ENCODE results near the gene HNF1B.

The HNF1B gene

DNA sequence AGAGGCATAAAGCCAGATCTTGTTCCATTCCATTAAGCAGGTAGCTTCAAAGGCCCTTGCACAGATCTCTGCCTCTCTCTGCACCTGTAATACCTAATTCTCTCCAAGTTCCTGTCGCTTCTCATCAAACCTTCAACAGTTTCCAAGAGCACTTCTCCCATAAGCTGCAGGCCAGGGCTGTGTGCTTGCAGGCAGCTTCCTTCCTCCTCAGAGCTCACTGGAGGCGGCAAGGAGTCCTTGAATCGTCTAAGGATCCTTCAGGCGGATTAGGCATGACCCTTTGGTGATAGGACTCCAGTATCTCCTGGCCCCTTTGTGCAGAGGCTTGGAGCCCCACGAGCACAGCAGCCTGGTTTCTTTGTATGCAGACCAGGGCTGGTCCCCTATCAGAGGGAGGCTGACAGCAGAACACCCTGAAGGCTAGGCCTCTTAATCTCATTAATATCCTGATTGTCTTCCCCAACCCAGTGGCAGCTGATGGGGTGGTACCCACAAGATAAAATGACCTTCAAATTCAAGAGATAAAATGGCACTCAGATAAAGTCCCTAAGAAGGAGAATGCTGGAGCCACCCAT, 19.8 kb downstream of the HNF1B start:
- no peaks in the 10 kb centered on the region for H3K9me3 ChIP-seq
- H4K20me1 ChIP-seq, result no peaks in the 10 kb centered on the region
- H3K4me1 ChIP-seq, result no peaks in the 10 kb centered on the region
- no peaks in the 10 kb centered on the region for H3K27me3 ChIP-seq
- no peak overlapping the region for H3K27ac ChIP-seq
- H3K4me2 ChIP-seq, result no peak overlapping the region
- no peaks in the 10 kb centered on the region for H3K36me3 ChIP-seq
- TF ChIP-seq Cebpa-rat (IDR thresholded peaks at IDR 0.05), result no peak
- no peak overlapping the region for H3K9ac ChIP-seq
- no peak overlapping the region for H3K4me3 ChIP-seq

DNA sequence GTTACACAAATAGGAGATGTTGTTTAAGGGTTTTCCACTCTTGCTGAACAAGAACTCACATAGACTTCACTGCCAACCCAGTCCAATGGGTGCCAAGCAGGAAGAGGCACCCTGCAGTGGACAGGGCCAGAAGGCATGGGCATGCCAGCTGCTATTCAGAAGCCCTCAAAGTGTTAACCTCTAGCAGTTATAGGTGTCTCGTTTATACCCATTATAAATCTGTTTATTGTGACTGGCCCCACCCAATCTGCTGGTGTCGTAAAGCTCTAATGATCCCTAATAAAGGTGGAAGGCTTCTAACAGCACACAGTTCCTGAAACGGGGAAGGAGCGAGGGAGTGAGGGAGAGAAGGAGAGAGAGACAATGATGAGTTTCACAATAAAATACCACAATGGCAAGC, 23.9 kb downstream of the HNF1B start:
- no peaks in the 10 kb centered on the region for H3K4me1 ChIP-seq
- no peaks in the 10 kb centered on the region for H3K36me3 ChIP-seq
- no peak overlapping the region for H3K4me3 ChIP-seq
- TF ChIP-seq Cebpa-rat (IDR thresholded peaks at IDR 0.05), result no peak
- no peak overlapping the region for H3K27ac ChIP-seq
- H4K20me1 ChIP-seq, result no peaks in the 10 kb centered on the region
- no peak overlapping the region for H3K9ac ChIP-seq
- H3K27me3 ChIP-seq, result no peaks in the 10 kb centered on the region
- H3K9me3 ChIP-seq, result no peaks in the 10 kb centered on the region
- no peak overlapping the region for H3K4me2 ChIP-seq

DNA sequence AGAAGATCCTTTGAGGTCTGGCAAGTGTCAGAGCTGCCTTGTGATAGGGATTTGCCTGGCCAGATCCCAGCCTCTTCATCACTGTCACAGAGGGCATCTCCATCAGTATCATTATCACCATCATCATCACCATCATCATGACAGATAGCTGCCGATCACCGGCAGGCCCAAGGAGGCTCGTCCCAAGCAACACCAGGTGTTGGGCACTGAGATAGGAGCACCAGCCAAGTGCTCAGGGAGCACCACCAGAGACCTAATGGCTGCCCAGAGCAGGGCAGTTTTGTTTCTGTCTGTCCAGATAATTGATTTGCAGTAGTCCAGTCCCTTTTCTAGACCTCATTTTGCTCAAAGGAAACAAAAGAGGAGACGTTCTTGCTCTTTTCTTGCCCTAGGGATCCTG, 25.0 kb downstream of the HNF1B start:
- Histone ChIP-seq H3K36me3 (no peaks in the 10 kb centered on the region), H3K27ac (no peak overlapping the region)
- TF ChIP-seq Cebpa-rat (IDR thresholded peaks at IDR 0.05), result no peak

DNA sequence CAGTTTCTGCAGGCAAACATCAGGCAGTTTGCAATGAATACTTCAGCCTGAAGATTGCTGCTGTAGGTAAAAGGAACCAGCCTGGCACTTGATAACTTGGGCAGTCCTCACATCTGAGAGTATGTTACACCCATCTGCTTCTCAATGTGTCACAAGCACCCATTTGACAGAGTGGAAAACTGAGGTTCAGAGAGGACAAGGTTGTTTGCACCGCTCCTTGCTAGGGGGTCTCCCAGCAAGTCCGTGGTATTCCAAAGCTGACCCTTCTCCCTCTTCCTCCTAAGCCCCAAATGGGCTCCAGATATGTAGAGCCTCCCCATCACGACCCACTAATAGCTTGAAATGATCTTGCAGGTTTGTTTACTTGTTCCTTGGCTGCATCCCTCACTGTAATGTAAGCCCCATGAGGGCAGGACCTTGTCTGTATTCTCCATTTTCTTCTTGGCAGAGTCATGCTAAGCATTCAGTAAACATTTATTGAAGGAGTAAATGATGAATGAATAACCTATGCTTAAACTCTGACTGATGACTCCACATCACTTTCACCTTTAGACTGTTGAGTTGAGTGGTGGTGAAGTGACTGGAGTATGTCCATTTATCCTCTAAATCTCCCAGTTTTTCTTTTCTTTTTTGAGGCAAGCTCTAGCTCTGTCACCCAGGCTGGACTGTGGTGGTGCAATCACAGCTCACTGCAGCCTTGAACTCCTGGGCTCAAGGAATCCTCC, 26.4 kb downstream of the HNF1B start:
- H3K4me3 ChIP-seq, result no peak overlapping the region
- no peak overlapping the region for H3K27ac ChIP-seq
- H3K9ac ChIP-seq, result no peak overlapping the region
- no peak overlapping the region for H3K4me2 ChIP-seq
- no peaks in the 10 kb centered on the region for H3K36me3 ChIP-seq
- no peaks in the 10 kb centered on the region for H4K20me1 ChIP-seq
- TF ChIP-seq Cebpa-rat (IDR thresholded peaks at IDR 0.05), result no peak
- H3K27me3 ChIP-seq, result no peaks in the 10 kb centered on the region
- peaks cover 2% of the 10 kb centered on the region for H3K4me1 ChIP-seq
- H3K9me3 ChIP-seq, result no peaks in the 10 kb centered on the region

More for the DNA sequence above, 25.0 kb downstream of the HNF1B start:
- H3K27me3 ChIP-seq, result no peaks in the 10 kb centered on the region
- no peak overlapping the region for H3K4me3 ChIP-seq
- H4K20me1 ChIP-seq, result no peaks in the 10 kb centered on the region
- no peaks in the 10 kb centered on the region for H3K4me1 ChIP-seq
- no peak overlapping the region for H3K9ac ChIP-seq
- H3K9me3 ChIP-seq, result no peaks in the 10 kb centered on the region
- no peak overlapping the region for H3K4me2 ChIP-seq

DNA sequence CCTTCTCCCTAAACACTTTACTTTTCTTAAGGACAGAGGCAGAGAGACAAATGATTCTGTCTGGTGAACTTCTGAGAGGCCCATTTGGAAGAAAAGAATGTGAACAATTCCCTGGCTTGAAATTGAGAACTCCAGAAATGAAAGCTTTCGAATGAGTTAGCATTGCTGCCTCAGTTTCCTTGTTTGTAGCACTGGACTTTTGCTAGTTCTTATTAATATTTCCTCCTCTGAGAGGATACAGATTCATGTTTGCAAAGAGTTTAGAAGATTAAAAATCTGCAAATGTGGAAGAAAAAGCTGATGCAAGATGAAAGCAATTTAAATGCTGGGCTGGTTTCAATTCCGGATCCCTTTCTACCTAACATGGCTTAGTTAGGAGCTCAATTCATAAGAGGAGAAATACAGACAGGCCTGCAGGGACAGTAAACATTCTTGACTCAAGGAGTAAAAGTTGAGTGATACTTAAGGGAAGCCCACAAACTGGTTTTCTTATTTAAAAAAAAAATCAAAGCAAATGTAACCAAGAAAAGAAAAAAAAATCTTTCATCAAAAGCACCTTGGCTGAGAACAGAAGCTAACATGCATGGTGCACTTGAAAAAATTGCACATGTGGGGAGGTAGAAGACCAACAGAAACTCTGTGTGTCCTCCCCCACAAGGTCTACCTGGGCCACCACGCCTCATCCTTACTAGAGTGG, 27.1 kb downstream of the HNF1B start:
- Histone ChIP-seq H4K20me1 (no peaks in the 10 kb centered on the region), H3K9me3 (no peaks in the 10 kb centered on the region), H3K27ac (no peak overlapping the region), H3K27me3 (no peaks in the 10 kb centered on the region), H3K36me3 (no peaks in the 10 kb centered on the region), H3K4me1 (peaks cover 10% of the 10 kb centered on the region), H3K4me2 (no peak overlapping the region), H3K4me3 (no peak overlapping the region), H3K9ac (no peak overlapping the region)
- TF ChIP-seq Cebpa-rat (IDR thresholded peaks at IDR 0.05), result no peak

DNA sequence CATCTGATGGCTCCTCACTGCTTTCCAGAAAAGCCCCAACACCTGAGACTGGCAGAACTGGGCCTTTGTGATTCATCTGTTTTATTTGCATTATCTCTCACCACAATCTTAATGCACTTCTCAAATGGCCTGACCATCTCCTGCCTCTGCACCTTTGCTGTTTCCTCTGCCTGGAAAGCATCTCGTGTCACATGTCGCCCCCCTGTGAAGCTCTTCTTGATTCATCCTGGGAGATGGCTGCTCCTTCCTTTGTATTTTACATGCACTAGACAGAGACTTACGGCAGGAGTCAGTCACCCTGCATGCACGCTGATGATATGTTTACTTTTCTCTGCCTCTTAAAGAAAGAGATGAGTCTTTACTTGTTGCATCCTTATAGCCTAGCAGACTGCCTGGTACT, 30.0 kb downstream of the HNF1B start:
- no peak for TF ChIP-seq Cebpa-rat (IDR thresholded peaks at IDR 0.05)
- H3K4me2 ChIP-seq, result no peak overlapping the region
- no peaks in the 10 kb centered on the region for H3K9me3 ChIP-seq
- no peaks in the 10 kb centered on the region for H3K36me3 ChIP-seq
- no peaks in the 10 kb centered on the region for H4K20me1 ChIP-seq
- no peak overlapping the region for H3K4me3 ChIP-seq
- H3K27ac ChIP-seq, result no peak overlapping the region
- H3K9ac ChIP-seq, result no peak overlapping the region
- peaks cover 15% of the 10 kb centered on the region for H3K4me1 ChIP-seq
- no peaks in the 10 kb centered on the region for H3K27me3 ChIP-seq

DNA sequence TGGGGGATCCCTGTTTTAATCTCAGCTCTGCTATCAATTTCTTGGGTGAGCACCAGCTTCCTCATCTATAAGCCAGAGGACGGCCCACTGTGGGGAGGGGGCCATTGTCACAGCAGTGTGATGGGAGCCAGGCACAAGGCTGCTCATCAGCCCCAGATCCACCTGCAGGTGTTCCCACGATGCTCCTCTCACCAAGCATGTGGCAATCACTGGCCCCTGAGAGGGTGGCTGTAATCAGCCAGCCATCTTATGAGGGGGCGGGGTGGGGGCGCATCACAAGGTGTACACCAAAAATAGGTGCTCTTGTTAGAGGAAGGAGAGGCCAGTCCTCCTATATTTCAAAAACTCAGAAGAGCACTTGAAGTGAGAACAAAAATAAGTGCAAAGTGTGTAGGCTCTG, 31.2 kb downstream of the HNF1B start:
- Histone ChIP-seq H3K4me3 (no peak overlapping the region), H3K9ac (no peak overlapping the region), H3K36me3 (no peaks in the 10 kb centered on the region), H3K9me3 (no peaks in the 10 kb centered on the region), H4K20me1 (no peaks in the 10 kb centered on the region), H3K27me3 (no peaks in the 10 kb centered on the region), H3K4me2 (peak overlapping the region; percentile 24; the same call in 1 of the 2 replicates), H3K4me1 (peaks cover 19% of the 10 kb centered on the region), H3K27ac (no peak overlapping the region)
- no peak for TF ChIP-seq Cebpa-rat (IDR thresholded peaks at IDR 0.05)

DNA sequence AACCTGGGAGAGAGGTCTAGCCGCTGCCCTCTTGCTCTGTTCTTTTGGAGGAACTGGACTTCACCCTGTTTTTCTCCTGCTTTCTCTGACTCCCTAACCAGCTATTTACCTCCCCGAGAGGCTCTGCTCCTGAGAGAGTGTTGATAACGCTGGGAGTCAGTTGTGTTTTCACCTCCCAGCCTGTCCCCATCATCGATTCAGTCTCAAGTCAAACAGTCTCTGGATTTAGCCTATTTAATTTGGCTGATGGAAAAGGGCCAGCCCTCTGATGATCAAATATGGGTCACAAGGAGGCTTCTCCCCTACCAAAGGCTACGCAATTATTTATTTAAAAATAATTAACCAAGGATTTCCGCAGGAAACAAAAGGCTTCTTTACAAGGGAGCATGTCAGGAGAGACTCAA, 31.8 kb downstream of the HNF1B start:
- H3K27ac ChIP-seq, result no peak overlapping the region
- H3K4me3 ChIP-seq, result no peak overlapping the region
- H3K9me3 ChIP-seq, result no peaks in the 10 kb centered on the region
- TF ChIP-seq Cebpa-rat (IDR thresholded peaks at IDR 0.05), result no peak
- H3K9ac ChIP-seq, result no peak overlapping the region
- peak overlapping the region; percentile 24 for H3K4me2 ChIP-seq
- no peaks in the 10 kb centered on the region for H3K36me3 ChIP-seq
- no peaks in the 10 kb centered on the region for H3K27me3 ChIP-seq
- no peaks in the 10 kb centered on the region for H4K20me1 ChIP-seq
- H3K4me1 ChIP-seq, result peaks cover 21% of the 10 kb centered on the region

DNA sequence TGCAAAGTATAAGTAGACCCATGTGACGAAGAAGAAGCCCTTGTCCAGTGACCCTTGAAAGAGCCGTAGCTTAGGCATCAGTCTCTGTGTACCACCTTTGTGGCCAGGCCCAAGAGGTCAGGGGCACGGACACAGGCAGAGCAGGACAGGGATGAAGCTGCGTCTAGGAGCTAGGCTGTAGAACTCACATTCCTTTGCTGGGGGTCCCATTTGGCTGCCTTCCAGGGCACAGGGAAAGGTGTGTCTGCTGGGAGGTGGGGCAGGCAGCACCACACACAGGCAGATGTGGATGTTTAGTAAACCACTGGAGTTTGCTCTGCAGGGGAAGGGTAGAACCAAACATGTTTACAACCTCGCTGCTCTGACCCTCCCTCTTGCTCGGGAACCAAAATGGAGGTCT, 33.7 kb downstream of the HNF1B start:
- H3K36me3 ChIP-seq, result no peaks in the 10 kb centered on the region
- no peak overlapping the region for H3K27ac ChIP-seq
- H3K27me3 ChIP-seq, result no peaks in the 10 kb centered on the region
- no peaks in the 10 kb centered on the region for H3K9me3 ChIP-seq
- H4K20me1 ChIP-seq, result no peaks in the 10 kb centered on the region
- no peak overlapping the region for H3K4me3 ChIP-seq
- peaks cover 33% of the 10 kb centered on the region for H3K4me1 ChIP-seq
- H3K9ac ChIP-seq, result no peak overlapping the region
- no peak for TF ChIP-seq Cebpa-rat (IDR thresholded peaks at IDR 0.05)
- H3K4me2 ChIP-seq, result no peak overlapping the region

DNA sequence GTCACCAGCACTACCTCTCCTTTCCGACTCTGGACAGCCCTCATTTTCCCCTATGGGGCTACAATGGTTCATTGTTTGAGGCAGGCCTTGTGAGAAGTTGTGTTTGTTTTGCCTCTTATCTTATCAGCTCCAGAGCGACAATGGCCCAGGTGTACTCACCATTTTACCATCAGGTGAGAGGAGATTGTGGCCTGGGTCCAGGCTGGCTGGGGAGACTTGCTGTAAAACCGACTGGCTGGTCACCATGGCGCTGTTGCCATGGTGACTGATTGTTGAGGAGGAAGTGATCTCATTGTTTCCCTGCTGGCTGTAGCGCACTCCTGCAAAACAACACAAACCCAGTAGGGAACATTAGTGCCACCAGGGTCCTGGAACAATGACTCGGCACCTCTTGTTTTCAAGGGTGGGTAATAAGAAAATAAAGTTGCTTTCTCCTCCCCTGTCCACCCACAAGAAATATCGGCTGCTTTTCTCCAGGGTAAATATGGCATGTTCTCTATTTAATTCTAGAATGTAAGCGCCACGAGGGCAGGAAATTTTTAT, 34.4 kb downstream of the HNF1B start:
- H3K4me2 ChIP-seq, result no peak overlapping the region
- no peaks in the 10 kb centered on the region for H3K27me3 ChIP-seq
- H3K9ac ChIP-seq, result no peak overlapping the region
- H3K4me3 ChIP-seq, result no peak overlapping the region
- no peak for TF ChIP-seq Cebpa-rat (IDR thresholded peaks at IDR 0.05)
- no peaks in the 10 kb centered on the region for H4K20me1 ChIP-seq
- no peak overlapping the region for H3K27ac ChIP-seq
- H3K4me1 ChIP-seq, result peaks cover 33% of the 10 kb centered on the region
- no peaks in the 10 kb centered on the region for H3K36me3 ChIP-seq
- no peaks in the 10 kb centered on the region for H3K9me3 ChIP-seq

All from BLaER1 (cell line).